Measurements from ENCODE around the gene PDE4B. TPM values are rescaled to one million over a fixed set of nuclear protein-coding genes. Genes with fewer than 3 reads are reported as not detected.
A peak's percentile ranks its signal among the peaks of the same experiment; 100 is the strongest.
"Not testable (repeated sequence)": the region's sequence is repeated elsewhere in the genome, so short reads cannot be mapped to it uniquely, and the experiment has no call there.

PDE4B gene
- total and polyA plus RNA-seq, 9 of the 15 experiments (the other 6 are each of a cell fraction or from before 2014, with no cell fraction given): 0.09 TPM; not detected in 8

DNA sequence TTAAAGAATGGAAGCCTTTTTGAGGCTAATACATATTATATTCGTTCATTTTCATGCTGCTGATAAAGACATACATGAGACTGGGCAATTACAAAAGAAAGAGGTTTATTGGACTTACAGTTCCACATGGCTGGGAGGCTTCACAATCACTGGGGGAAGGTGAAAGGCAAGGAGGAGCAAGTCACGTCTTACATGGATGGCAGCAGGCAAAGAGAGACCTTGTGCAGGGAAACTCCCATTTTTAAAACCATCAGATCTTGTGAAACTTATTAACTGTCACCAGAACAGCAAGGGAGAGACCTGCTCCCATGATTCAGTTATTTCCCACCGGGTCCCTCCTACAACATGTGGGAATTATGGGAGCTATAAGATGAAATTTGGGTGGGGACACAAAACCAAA, 264.8 kb downstream of the PDE4B start:
- H3K27me3 ChIP-seq (ENCODE audit: control insufficient read depth in 2 of 2, insufficient read depth in 2 of 2, low read length in 2 of 2); H3K27ac ChIP-seq (ENCODE audit: extremely low read depth, low read depth, low read length); H2AFZ ChIP-seq (ENCODE audit: low read depth, low read length); DNase-seq (ENCODE audit: extremely low read depth in 1 of 4, low spot score in 3 of 4); ATAC-seq; in situ Hi-C loops (cut with MboI); H3K9me3 ChIP-seq (replicated peaks; ENCODE audit: control insufficient read depth, insufficient read depth, low read depth, low read length); CTCF ChIA-PET (ENCODE audit: low intra/inter-chr PET ratio); POLR2A ChIA-PET; H3K9ac ChIP-seq (ENCODE audit: insufficient read depth in 1 of 2, low read depth in 2 of 2, low read length in 2 of 2); H3K9me1 ChIP-seq (ENCODE audit: control insufficient read depth, insufficient read depth, low read length); intact Hi-C loops (cut with micrococcal nuclease); H3K4me1 ChIP-seq (replicated peaks in 1 of 2; ENCODE audit: control insufficient read depth in 2 of 2, insufficient read depth in 2 of 2, low read length in 2 of 2); H3K4me3 ChIP-seq; H4K20me1 ChIP-seq (replicated peaks; ENCODE audit: control insufficient read depth, insufficient read depth, low read length); H3K4me2 ChIP-seq (ENCODE audit: insufficient read depth, low read length); H3K79me2 ChIP-seq (ENCODE audit: control insufficient read depth, insufficient read depth, low read length); FAIRE-seq; BruUV-seq (replicated peaks); H3K36me3 ChIP-seq (ENCODE audit: control insufficient read depth, insufficient read depth, low read length): not testable (repeated sequence)
- 0% methylated on average over 3 of the region's 3 CpGs for WGBS (ENCODE audit: insufficient coverage, low coverage, missing lambda C conversion rate)
- peak; percentile 80; the same call in 1 of the 2 replicates for TF ChIP-seq ZNF431 (CRISPR knock-in tag; IDR thresholded peaks at IDR 0.05)

GRCh38 chr1:66058558-66058957, 265.9 kb downstream of the PDE4B start:
- H3K9me1 ChIP-seq (ENCODE audit: control insufficient read depth, insufficient read depth, low read length): no peaks in the 10 kb centered on the region
- 0% methylated on average over 2 of the region's 2 CpGs for WGBS (ENCODE audit: insufficient coverage, low coverage, missing lambda C conversion rate)
- TF ChIP-seq NFRKB (IDR thresholded peaks at IDR 0.05; ENCODE audit: low read depth): no peak
- no peak for TF ChIP-seq ETV6 (IDR thresholded peaks at IDR 0.05; ENCODE audit: borderline replicate concordance in 1 of 2, low read depth in 2 of 2, low read length in 1 of 2)
- TF ChIP-seq ETV6 (CRISPR knock-in tag; IDR thresholded peaks at IDR 0.05; ENCODE audit: borderline replicate concordance): no peak
- no peak for TF ChIP-seq ZC3H4 (CRISPR knock-in tag; IDR thresholded peaks at IDR 0.05; ENCODE audit: borderline replicate concordance)
- no peak overlapping the region for H3K4me2 ChIP-seq (ENCODE audit: insufficient read depth, low read length)
- H3K27ac ChIP-seq (ENCODE audit: extremely low read depth, low read depth, low read length): no peak overlapping the region
- no peak overlapping the region for H3K4me3 ChIP-seq
- no peaks in the 10 kb centered on the region for H3K9me3 ChIP-seq (replicated peaks; ENCODE audit: control insufficient read depth, insufficient read depth, low read depth, low read length)
- intact Hi-C loops (cut with micrococcal nuclease) (no loop called here), in situ Hi-C loops (cut with MboI) (no loop called here)
- no peaks in the 10 kb centered on the region for H3K4me1 ChIP-seq (replicated peaks in 1 of 2; ENCODE audit: control insufficient read depth in 2 of 2, insufficient read depth in 2 of 2, low read length in 2 of 2)
- H3K9ac ChIP-seq (ENCODE audit: insufficient read depth in 1 of 2, low read depth in 2 of 2, low read length in 2 of 2): no peak overlapping the region
- FAIRE-seq: no peak
- no peaks in the 10 kb centered on the region for H3K27me3 ChIP-seq (ENCODE audit: control insufficient read depth in 2 of 2, insufficient read depth in 2 of 2, low read length in 2 of 2)
- no peaks in the 10 kb centered on the region for H4K20me1 ChIP-seq (replicated peaks; ENCODE audit: control insufficient read depth, insufficient read depth, low read length)
- H3K36me3 ChIP-seq (ENCODE audit: control insufficient read depth, insufficient read depth, low read length): no peaks in the 10 kb centered on the region
- ATAC-seq: no peak
- CTCF ChIA-PET (ENCODE audit: low intra/inter-chr PET ratio): no interaction called here
- no peak overlapping the region for H2AFZ ChIP-seq (ENCODE audit: low read depth, low read length)
- DNase-seq (ENCODE audit: extremely low read depth in 1 of 4, low spot score in 3 of 4): no peak
- POLR2A ChIA-PET: interaction anchor here (0.6 kb wide), 1 partner anchor 124 kb away, joined by 3 read pairs; no protein-coding TSS in a partner anchor
- no peaks in the 10 kb centered on the region for H3K79me2 ChIP-seq (ENCODE audit: control insufficient read depth, insufficient read depth, low read length)
- BruUV-seq (replicated peaks): no TSS peak

- H3K9me1 ChIP-seq (ENCODE audit: control insufficient read depth, insufficient read depth, low read length); H3K9me3 ChIP-seq (replicated peaks; ENCODE audit: control insufficient read depth, insufficient read depth, low read depth, low read length); in situ Hi-C loops (cut with MboI); H3K27me3 ChIP-seq (ENCODE audit: control insufficient read depth in 2 of 2, insufficient read depth in 2 of 2, low read length in 2 of 2); CTCF ChIA-PET (ENCODE audit: low intra/inter-chr PET ratio); H3K4me3 ChIP-seq; H3K79me2 ChIP-seq (ENCODE audit: control insufficient read depth, insufficient read depth, low read length); FAIRE-seq; BruUV-seq (replicated peaks); DNase-seq (ENCODE audit: extremely low read depth in 1 of 4, low spot score in 3 of 4); H3K9ac ChIP-seq (ENCODE audit: insufficient read depth in 1 of 2, low read depth in 2 of 2, low read length in 2 of 2); intact Hi-C loops (cut with micrococcal nuclease); ATAC-seq; H4K20me1 ChIP-seq (replicated peaks; ENCODE audit: control insufficient read depth, insufficient read depth, low read length); H3K4me1 ChIP-seq (replicated peaks in 1 of 2; ENCODE audit: control insufficient read depth in 2 of 2, insufficient read depth in 2 of 2, low read length in 2 of 2); H3K4me2 ChIP-seq (ENCODE audit: insufficient read depth, low read length); H2AFZ ChIP-seq (ENCODE audit: low read depth, low read length); H3K36me3 ChIP-seq (ENCODE audit: control insufficient read depth, insufficient read depth, low read length); POLR2A ChIA-PET; H3K27ac ChIP-seq (ENCODE audit: extremely low read depth, low read depth, low read length): not testable (repeated sequence)
- WGBS (ENCODE audit: insufficient coverage, low coverage, missing lambda C conversion rate): 0% methylated on average over 3 of the region's 4 CpGs
Measured at GRCh38 chr1:66067219-66067618, 274.5 kb downstream of the PDE4B start.
